Activated T-cell treated with anti-CD3 and anti-CD28 coated beads for 1 hour (primary cell): ENCODE data around the gene KIF22.
A peak's percentile ranks its signal among the peaks of the same experiment; 100 is the strongest.

Experiments used
- DNase-seq: peaks from one replicate; pipeline ENCODE4 v3.0.0-alpha.2; 2020; ENCODE audit warnings: low read depth

KIF22 gene

GRCh38 chr16:29804020-29804419 is 13.5 kb downstream of the KIF22 start:
- no peak for DNase-seq

- DNase-seq, result no peak
Measured at GRCh38 chr16:29804455-29805231, 14.1 kb downstream of the KIF22 start.

- peak; percentile 97 for DNase-seq
Measured at GRCh38 chr16:29805232-29806098, 14.9 kb downstream of the KIF22 start.

GRCh38 chr16:29806099-29806579 is 15.6 kb downstream of the KIF22 start, which contains the start of gene MAZ:
Gene MAZ, plus strand, starts transcription at chr16:29806529. Its CDS starts 173 bp downstream, at chr16:29806702.
- DNase-seq, result peak; percentile 75

- no peak for DNase-seq
Measured at GRCh38 chr16:29806641-29807425, 16.3 kb downstream of the KIF22 start.

- peak; percentile 71 for DNase-seq
Measured at GRCh38 chr16:29807426-29808218, 17.1 kb downstream of the KIF22 start.

- DNase-seq, result no peak
Measured at GRCh38 chr16:29808219-29808900, 17.8 kb downstream of the KIF22 start.

GRCh38 chr16:29809031-29809747 is 18.6 kb downstream of the KIF22 start:
- DNase-seq, result no peak

GRCh38 chr16:29809850-29810698 is 19.5 kb downstream of the KIF22 start:
- no peak for DNase-seq

- no peak for DNase-seq
Measured at GRCh38 chr16:29810699-29811169, 20.2 kb downstream of the KIF22 start.

- no peak for DNase-seq
Measured at GRCh38 chr16:29811170-29811895, 20.8 kb downstream of the KIF22 start.

GRCh38 chr16:29811896-29812665 is 21.5 kb downstream of the KIF22 start, which contains the start of gene PRRT2:
Gene PRRT2, plus strand, starts transcription at chr16:29812193. Its CDS starts 862 bp downstream, at chr16:29813055.
- no peak for DNase-seq

GRCh38 chr16:29812754-29813643 is 22.4 kb downstream of the KIF22 start:
- no peak for DNase-seq

GRCh38 chr16:29813644-29814562 is 23.4 kb downstream of the KIF22 start:
- DNase-seq, result no peak

GRCh38 chr16:29814592-29814991 is 24.0 kb downstream of the KIF22 start:
- no peak for DNase-seq
